ENCODE results near the gene TRAPPC6A. TPM values are rescaled to one million over a fixed set of nuclear protein-coding genes. Genes with fewer than 3 reads are reported as not detected.

The TRAPPC6A gene
- total RNA-seq, 2 donors from 2014 or later, result 17.9 to 22.8 TPM

DNA sequence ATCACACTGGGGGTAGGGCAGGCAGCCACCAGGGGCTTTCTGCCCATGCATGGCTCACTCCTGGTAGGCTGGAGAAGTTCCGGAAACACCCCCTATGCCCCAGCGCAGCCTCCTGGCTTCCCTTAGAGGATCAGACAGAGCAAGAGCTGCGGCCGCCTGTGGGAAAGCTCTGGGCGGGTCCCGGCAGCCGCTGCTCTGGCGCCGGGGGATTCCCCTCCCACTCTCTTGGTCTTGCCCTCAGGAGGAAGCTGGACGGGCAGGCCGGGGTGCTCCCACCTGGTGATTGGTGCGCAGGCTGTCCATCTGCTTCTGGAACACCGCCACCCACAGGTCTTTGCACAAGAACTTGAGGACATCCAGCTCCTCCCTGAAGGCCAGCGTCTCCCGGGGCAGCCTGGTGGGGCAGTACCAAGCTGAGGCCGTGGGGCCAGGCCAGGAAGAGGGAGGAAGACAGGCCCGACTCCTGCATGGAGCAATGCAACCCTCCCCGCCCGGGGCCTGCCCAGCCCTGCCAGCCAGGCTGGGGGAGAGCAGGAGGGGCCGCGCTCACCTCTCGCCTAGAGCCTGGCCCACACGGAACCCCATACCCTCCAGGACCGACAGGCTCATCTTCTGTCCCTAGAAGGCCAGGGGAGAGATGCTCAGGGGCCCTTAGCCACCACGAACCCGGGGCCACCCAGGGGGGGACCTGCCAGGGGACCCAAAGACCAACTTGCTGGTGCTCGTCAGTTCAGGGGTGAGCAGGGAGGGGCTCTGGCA lies 13.3 kb downstream of the TRAPPC6A start:
- TF ChIP-seq, protein P1, sequence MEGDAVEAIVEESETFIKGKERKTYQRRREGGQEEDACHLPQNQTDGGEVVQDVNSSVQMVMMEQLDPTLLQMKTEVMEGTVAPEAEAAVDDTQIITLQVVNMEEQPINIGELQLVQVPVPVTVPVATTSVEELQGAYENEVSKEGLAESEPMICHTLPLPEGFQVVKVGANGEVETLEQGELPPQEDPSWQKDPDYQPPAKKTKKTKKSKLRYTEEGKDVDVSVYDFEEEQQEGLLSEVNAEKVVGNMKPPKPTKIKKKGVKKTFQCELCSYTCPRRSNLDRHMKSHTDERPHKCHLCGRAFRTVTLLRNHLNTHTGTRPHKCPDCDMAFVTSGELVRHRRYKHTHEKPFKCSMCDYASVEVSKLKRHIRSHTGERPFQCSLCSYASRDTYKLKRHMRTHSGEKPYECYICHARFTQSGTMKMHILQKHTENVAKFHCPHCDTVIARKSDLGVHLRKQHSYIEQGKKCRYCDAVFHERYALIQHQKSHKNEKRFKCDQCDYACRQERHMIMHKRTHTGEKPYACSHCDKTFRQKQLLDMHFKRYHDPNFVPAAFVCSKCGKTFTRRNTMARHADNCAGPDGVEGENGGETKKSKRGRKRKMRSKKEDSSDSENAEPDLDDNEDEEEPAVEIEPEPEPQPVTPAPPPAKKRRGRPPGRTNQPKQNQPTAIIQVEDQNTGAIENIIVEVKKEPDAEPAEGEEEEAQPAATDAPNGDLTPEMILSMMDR (IDR thresholded peaks at IDR 0.05), result no peak
- Histone ChIP-seq H3K4me3 (no peak overlapping the region), H3K27me3 (no peaks in the 10 kb centered on the region), H3K27ac (no peak overlapping the region), H3K36me3 (no peaks in the 10 kb centered on the region), H3K9me3 (no peaks in the 10 kb centered on the region), H3K4me1 (peaks cover 0 to 32% of the 10 kb centered on the region in 2 donors)
- DNase-seq (ENCODE audit: low spot score), result peak; percentile 67

DNA sequence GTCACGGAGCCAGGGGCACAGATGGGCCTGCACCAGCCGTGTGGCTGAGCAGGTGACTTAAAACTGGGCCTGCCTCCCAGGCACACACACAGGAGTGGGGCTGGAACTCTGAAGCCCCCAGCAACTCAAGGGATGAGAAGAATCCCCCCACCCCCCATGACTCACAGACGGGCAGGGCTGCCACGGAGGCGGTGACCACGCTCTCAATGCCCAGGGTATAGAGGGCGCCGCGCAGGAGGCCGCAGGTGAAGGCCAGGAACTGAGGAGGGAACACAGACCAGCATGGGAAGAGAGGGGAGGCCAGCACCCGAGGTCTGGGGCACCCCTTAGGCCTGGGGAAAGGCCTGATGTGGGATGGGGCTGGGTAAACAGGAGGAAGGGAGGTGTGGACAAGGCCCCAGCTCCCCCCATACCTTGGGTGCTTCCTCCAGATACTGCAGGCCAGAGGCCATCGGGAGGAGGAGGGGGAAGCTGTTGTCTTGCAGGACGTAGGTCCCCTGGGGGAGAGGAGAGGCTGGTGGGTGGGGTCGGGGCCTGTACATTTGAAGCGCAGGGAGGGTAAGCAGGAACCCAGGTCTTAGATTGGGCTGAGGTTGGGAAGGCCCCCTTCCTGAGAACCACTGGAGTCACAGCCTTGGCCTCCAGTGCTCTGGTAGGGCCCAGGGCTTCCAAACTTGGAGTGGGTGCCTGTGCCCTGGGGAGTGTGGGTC lies 14.1 kb downstream of the TRAPPC6A start:
- Histone ChIP-seq H3K27me3 (no peaks in the 10 kb centered on the region), H3K27ac (no peak overlapping the region), H3K4me3 (no peak overlapping the region), H3K4me1 (peaks cover 0 to 30% of the 10 kb centered on the region in 2 donors), H3K9me3 (no peaks in the 10 kb centered on the region), H3K36me3 (no peaks in the 10 kb centered on the region)
- DNase-seq (ENCODE audit: low spot score), result no peak
- TF ChIP-seq, protein P1 (IDR thresholded peaks at IDR 0.05), result no peak

DNA sequence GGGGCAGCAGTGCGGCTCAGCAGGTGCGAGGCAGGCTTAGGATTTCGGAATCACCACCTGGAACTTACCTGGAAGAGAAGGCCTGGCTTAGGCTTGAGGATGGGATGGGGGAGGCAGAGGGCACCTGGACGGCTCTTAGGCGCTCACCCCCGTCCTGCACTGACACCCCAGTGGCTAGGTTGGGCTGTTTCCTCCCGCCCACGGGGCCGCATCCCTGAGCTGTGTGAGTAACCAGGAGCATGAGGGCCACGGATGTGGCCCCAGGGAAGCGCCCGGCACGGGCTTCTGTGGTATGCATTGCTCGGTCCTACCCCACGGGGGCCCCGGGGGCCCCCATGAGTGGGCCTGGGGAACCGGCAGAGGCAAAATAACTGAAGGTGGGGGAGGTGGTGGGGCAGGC lies 14.9 kb downstream of the TRAPPC6A start:
- TF ChIP-seq, protein P1 (IDR thresholded peaks at IDR 0.05), result no peak
- Histone ChIP-seq H3K4me1 (peaks cover 0 to 28% of the 10 kb centered on the region in 2 donors), H3K4me3 (no peak overlapping the region), H3K27ac (no peak overlapping the region), H3K9me3 (no peaks in the 10 kb centered on the region), H3K36me3 (no peaks in the 10 kb centered on the region), H3K27me3 (no peaks in the 10 kb centered on the region)
- no peak for DNase-seq (ENCODE audit: low spot score)

DNA sequence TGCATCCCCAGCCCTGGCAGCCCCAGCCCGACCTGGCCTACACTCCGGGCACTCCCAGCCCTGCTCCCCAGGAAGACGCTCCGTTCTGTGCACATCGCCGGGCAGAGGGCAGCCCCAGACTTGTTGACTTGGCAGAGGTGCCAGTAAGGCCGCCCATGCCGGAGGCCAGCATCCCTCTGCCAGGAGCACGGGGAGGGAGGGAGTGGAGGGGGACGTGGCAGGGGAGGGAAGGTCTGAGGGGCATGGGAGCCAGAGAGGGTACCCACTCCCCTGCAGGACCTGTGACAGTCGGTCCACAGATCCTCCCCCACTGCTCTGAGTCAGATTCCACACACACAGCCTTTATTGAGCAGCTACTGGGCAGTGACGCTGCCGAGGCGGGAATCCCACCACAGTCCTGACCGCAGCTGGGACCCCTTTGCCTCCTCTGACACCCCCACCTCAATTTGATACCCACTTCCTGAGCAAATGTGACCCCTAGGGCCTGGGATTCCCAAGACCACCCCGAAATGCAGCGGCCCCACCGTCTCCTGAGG lies 15.4 kb downstream of the TRAPPC6A start:
- Histone ChIP-seq H3K27ac (no peak overlapping the region), H3K36me3 (no peaks in the 10 kb centered on the region), H3K9me3 (no peaks in the 10 kb centered on the region), H3K27me3 (no peaks in the 10 kb centered on the region), H3K4me1 (peaks cover 0 to 28% of the 10 kb centered on the region in 2 donors), H3K4me3 (no peak overlapping the region)
- no peak for DNase-seq (ENCODE audit: low spot score)
- TF ChIP-seq, protein P1 (IDR thresholded peaks at IDR 0.05), result no peak

DNA sequence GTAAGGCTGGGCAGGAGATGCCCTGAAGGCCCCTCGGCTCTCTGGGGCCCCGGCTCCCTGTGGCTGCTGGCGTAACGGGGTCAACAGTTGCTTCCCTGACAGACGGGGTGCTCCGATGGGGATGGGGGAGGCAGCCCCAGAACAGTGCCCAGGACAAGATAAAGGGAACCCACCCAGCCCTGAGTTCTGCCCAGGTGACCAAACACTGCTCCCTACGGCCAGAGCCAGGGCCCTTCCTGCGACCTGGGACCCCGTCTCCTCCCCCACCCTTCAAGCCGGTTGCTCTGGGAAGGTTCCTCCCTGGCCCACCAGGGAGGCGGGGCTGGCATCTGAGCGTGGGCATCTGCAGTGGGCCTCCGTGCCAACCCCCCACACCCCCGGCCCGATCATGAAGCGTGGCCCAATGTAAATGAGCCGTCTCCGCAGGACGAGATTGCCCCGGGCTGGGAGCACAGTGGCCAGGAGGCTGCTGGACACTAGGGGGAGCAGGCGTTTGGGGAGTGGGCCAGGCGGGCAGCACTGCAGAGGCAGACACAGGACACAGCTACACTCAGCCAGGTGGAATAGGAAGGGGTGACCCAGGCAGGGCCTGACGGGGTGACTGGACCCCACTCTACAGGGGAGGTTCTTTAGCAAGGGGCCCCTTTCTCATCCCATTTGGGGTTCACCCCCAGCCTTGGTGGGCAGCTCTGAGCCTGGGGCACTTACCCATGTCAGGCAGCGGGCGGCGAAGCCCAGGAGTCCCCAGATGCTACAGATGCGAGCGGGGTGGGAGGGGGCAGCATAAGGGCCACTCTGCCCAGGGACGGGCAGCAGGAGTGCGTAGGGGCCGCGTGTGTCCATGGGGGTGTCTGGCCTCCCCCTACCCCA lies 16.1 kb downstream of the TRAPPC6A start:
- H3K4me3 ChIP-seq, result no peak overlapping the region
- no peak for DNase-seq (ENCODE audit: low spot score)
- peaks cover 0 to 28% of the 10 kb centered on the region in 2 donors for H3K4me1 ChIP-seq
- no peaks in the 10 kb centered on the region for H3K27me3 ChIP-seq
- no peaks in the 10 kb centered on the region for H3K9me3 ChIP-seq
- H3K27ac ChIP-seq, result no peak overlapping the region
- TF ChIP-seq, protein P1 (IDR thresholded peaks at IDR 0.05), result peak in 1 of 2 donors; percentile 65
- no peaks in the 10 kb centered on the region for H3K36me3 ChIP-seq
